Activated naive CD4-positive, alpha-beta T cell treated with anti-CD3 and anti-CD28 coated beads, Interleukin-2, amount 50 U/mL, for 72 hours (primary cell): ENCODE measurements around the gene VWA2. TPM values are rescaled to one million over a fixed set of nuclear protein-coding genes. Genes with fewer than 3 reads are reported as not detected.
"Not testable (repeated sequence)": the region's sequence is repeated elsewhere in the genome, so short reads cannot be mapped to it uniquely, and the experiment has no call there.

Experiments
- ATAC-seq, 2 donors: fragments of 150-1000 bp; cut with Tn5 transposase; 2 replicates each; pipeline ENCODE4 v1.10.0; 2021; ENCODE audit warnings: mild to moderate bottlenecking in 2 of 2, moderate library complexity in 2 of 2
- DNase-seq, 2 donors: peaks; one replicate each; pipeline ENCODE4 v3.0.0; 2021 to 2022; ENCODE audit warnings: low spot score in 2 of 2
- H3K27ac Mint-ChIP-seq, 2 donors: one replicate each; pipeline ENCODE4 v1.8.0; 2022; ENCODE audit warnings: mild to moderate bottlenecking in 2 of 2, mixed read lengths in 2 of 2
- H3K36me3 Mint-ChIP-seq, 2 donors: one replicate each; pipeline ENCODE4 v1.8.0; 2022; ENCODE audit warnings: mixed read lengths in 2 of 2
- H3K9me3 Mint-ChIP-seq, 2 donors: one replicate each; pipeline ENCODE4 v1.8.0; 2022; ENCODE audit warnings: mixed read lengths in 2 of 2
- total RNA-seq, 2 donors: library from RNA; stranded (reverse); gene quantifications; one replicate each; pipeline ENCODE4 v1.2.3, GENCODE V29; 2022

Gene VWA2
- total RNA-seq, 2 donors from 2014 or later, result 0.08 TPM; not detected in 1

GRCh38 chr10:114315566-114316420 lies 76.7 kb downstream of the VWA2 start:
- no peaks in the 10 kb centered on the region for H3K36me3 Mint-ChIP-seq
- H3K27ac Mint-ChIP-seq, result peak overlapping the region in 1 of 2 donors; percentile 41
- no peak for ATAC-seq

GRCh38 chr10:114316744-114317143 lies 77.7 kb downstream of the VWA2 start:
- Mint-ChIP-seq H3K9me3 (no peaks in the 10 kb centered on the region), H3K36me3 (no peaks in the 10 kb centered on the region), H3K27ac (no peak overlapping the region)

More at GRCh38 chr10:114315566-114316420, 76.7 kb downstream of the VWA2 start:
- no peaks in the 10 kb centered on the region for H3K9me3 Mint-ChIP-seq
- DNase-seq, result no peak

GRCh38 chr10:114319406-114320248 lies 80.6 kb downstream of the VWA2 start:
- no peaks in the 10 kb centered on the region for H3K9me3 Mint-ChIP-seq
- no peak overlapping the region for H3K27ac Mint-ChIP-seq
- DNase-seq (no peak), ATAC-seq (no peak)
- H3K36me3 Mint-ChIP-seq, result no peaks in the 10 kb centered on the region

More at GRCh38 chr10:114316744-114317143, 77.7 kb downstream of the VWA2 start:
- no peak for ATAC-seq
- no peak for DNase-seq

- no peak for DNase-seq
- no peaks in the 10 kb centered on the region for H3K9me3 Mint-ChIP-seq
- H3K27ac Mint-ChIP-seq, result no peak overlapping the region
These were observed 81.4 kb downstream of the VWA2 start for GRCh38 chr10:114320249-114321116.

GRCh38 chr10:114322344-114322743 lies 83.3 kb downstream of the VWA2 start:
- H3K27ac Mint-ChIP-seq, result peak overlapping the region in 1 of 2 donors; percentile 18
- ATAC-seq (no peak), DNase-seq (no peak)
- H3K9me3 Mint-ChIP-seq, result no peaks in the 10 kb centered on the region
- H3K36me3 Mint-ChIP-seq, result no peaks in the 10 kb centered on the region

More at GRCh38 chr10:114320249-114321116, 81.4 kb downstream of the VWA2 start:
- H3K36me3 Mint-ChIP-seq, result no peaks in the 10 kb centered on the region
- no peak for ATAC-seq

- Mint-ChIP-seq H3K9me3 (no peaks in the 10 kb centered on the region), H3K36me3 (no peaks in the 10 kb centered on the region), H3K27ac (no peak overlapping the region)
- no peak for ATAC-seq
- no peak for DNase-seq
These were observed 84.0 kb downstream of the VWA2 start for GRCh38 chr10:114323023-114323422.

- ATAC-seq, result no peak
- H3K27ac Mint-ChIP-seq, result no peak overlapping the region
- DNase-seq, result no peak
- H3K36me3 Mint-ChIP-seq, result no peaks in the 10 kb centered on the region
- no peaks in the 10 kb centered on the region for H3K9me3 Mint-ChIP-seq
These were observed 87.7 kb downstream of the VWA2 start for GRCh38 chr10:114326795-114327194.

- no peak for ATAC-seq
- no peak overlapping the region for H3K27ac Mint-ChIP-seq
These were observed 88.7 kb downstream of the VWA2 start for GRCh38 chr10:114327537-114328440.

GRCh38 chr10:114328441-114328812 lies 89.4 kb downstream of the VWA2 start:
- no peaks in the 10 kb centered on the region for H3K36me3 Mint-ChIP-seq
- ATAC-seq (no peak), DNase-seq (no peak)
- H3K27ac Mint-ChIP-seq, result peak overlapping the region; percentile 9 to 36
- no peaks in the 10 kb centered on the region for H3K9me3 Mint-ChIP-seq

More at GRCh38 chr10:114327537-114328440, 88.7 kb downstream of the VWA2 start:
- no peak for DNase-seq
- no peaks in the 10 kb centered on the region for H3K9me3 Mint-ChIP-seq
- no peaks in the 10 kb centered on the region for H3K36me3 Mint-ChIP-seq

GRCh38 chr10:114328874-114329273 lies 89.8 kb downstream of the VWA2 start:
- H3K27ac Mint-ChIP-seq, result peak overlapping the region; percentile 9 to 36
- ATAC-seq (no peak), DNase-seq (no peak)
- no peaks in the 10 kb centered on the region for H3K36me3 Mint-ChIP-seq
- no peaks in the 10 kb centered on the region for H3K9me3 Mint-ChIP-seq

GRCh38 chr10:114329634-114330365 lies 90.7 kb downstream of the VWA2 start:
- Mint-ChIP-seq H3K9me3 (no peaks in the 10 kb centered on the region), H3K36me3 (no peaks in the 10 kb centered on the region), H3K27ac (peak overlapping the region in 1 of 2 donors; percentile 53)
- ATAC-seq, result no peak
- DNase-seq, result no peak

GRCh38 chr10:114332301-114333192 lies 93.5 kb downstream of the VWA2 start:
- ATAC-seq (no peak), DNase-seq (no peak)
- H3K27ac Mint-ChIP-seq, result no peak overlapping the region

GRCh38 chr10:114333441-114333840 lies 94.4 kb downstream of the VWA2 start:
- H3K27ac Mint-ChIP-seq, H3K36me3 Mint-ChIP-seq, H3K9me3 Mint-ChIP-seq, DNase-seq, ATAC-seq: not testable (repeated sequence)

More at GRCh38 chr10:114332301-114333192, 93.5 kb downstream of the VWA2 start:
- H3K36me3 Mint-ChIP-seq, result no peaks in the 10 kb centered on the region
- no peaks in the 10 kb centered on the region for H3K9me3 Mint-ChIP-seq

- H3K9me3 Mint-ChIP-seq, result no peaks in the 10 kb centered on the region
- no peak overlapping the region for H3K27ac Mint-ChIP-seq
- no peaks in the 10 kb centered on the region for H3K36me3 Mint-ChIP-seq
- ATAC-seq (no peak), DNase-seq (no peak)
These were observed 95.2 kb downstream of the VWA2 start for GRCh38 chr10:114334301-114334700.
